ENCODE results near the gene ADGRG6. TPM values are rescaled to one million over a fixed set of nuclear protein-coding genes. Genes with fewer than 3 reads are reported as not detected.

ADGRG6 gene
- total RNA-seq, 4 donors from 2014 or later = 22.3 to 56.5 (median 26.0) TPM

GRCh38 chr6:142443532-142443931 is 141.7 kb downstream of the ADGRG6 start:
- Histone ChIP-seq H3K4me1 (no peaks in the 10 kb centered on the region), H3K4me3 (no peak overlapping the region), H3K9me3 (no peaks in the 10 kb centered on the region), H3K27me3 (no peaks in the 10 kb centered on the region), H3K36me3 (peaks cover 0 to 43% (median 0%) of the 10 kb centered on the region in 3 donors), H3K27ac (no peak overlapping the region)
- DNase-seq = no peak
- WGBS, 2 donors = 82 to 92% methylated on average over 1 of the region's 1 CpG
- no peak for TF ChIP-seq CTCF (IDR thresholded peaks at IDR 0.05)
- TF ChIP-seq POLR2A (IDR thresholded peaks at IDR 0.05) = no peak
- intact Hi-C loops (cut with DNase I) = no loop called here

GRCh38 chr6:142444376-142444775 is 142.6 kb downstream of the ADGRG6 start:
- H3K27me3 ChIP-seq = no peaks in the 10 kb centered on the region
- H3K4me3 ChIP-seq = no peak overlapping the region
- no peak for DNase-seq
- no peak overlapping the region for H3K27ac ChIP-seq
- intact Hi-C loops (cut with DNase I) = no loop called here
- H3K4me1 ChIP-seq = no peaks in the 10 kb centered on the region
- no peak for TF ChIP-seq POLR2A (IDR thresholded peaks at IDR 0.05)
- TF ChIP-seq CTCF (IDR thresholded peaks at IDR 0.05) = no peak
- peaks cover 0 to 35% (median 0%) of the 10 kb centered on the region in 3 donors for H3K36me3 ChIP-seq
- H3K9me3 ChIP-seq = no peaks in the 10 kb centered on the region
- WGBS, 2 donors = 33 to 75% methylated on average over 1 of the region's 1 CpG

GRCh38 chr6:142444881-142445301 is 143.1 kb downstream of the ADGRG6 start:
- no peak for TF ChIP-seq CTCF (IDR thresholded peaks at IDR 0.05)
- TF ChIP-seq POLR2A (IDR thresholded peaks at IDR 0.05) = no peak
- no peak overlapping the region for H3K4me3 ChIP-seq
- DNase-seq = no peak
- no peak overlapping the region for H3K27ac ChIP-seq
- intact Hi-C loops (cut with DNase I) = no loop called here
- H3K4me1 ChIP-seq = no peaks in the 10 kb centered on the region
- 54 to 62% methylated on average over 2 of the region's 2 CpGs for WGBS, 2 donors
- no peaks in the 10 kb centered on the region for H3K27me3 ChIP-seq
- H3K36me3 ChIP-seq = peaks cover 0 to 30% (median 0%) of the 10 kb centered on the region in 3 donors
- no peaks in the 10 kb centered on the region for H3K9me3 ChIP-seq

GRCh38 chr6:142446168-142446567 is 144.4 kb downstream of the ADGRG6 start:
- peaks cover 0 to 31% (median 0%) of the 10 kb centered on the region in 3 donors for H3K36me3 ChIP-seq
- intact Hi-C loops (cut with DNase I) = no loop called here
- H3K27ac ChIP-seq = no peak overlapping the region
- H3K4me1 ChIP-seq = no peaks in the 10 kb centered on the region
- H3K27me3 ChIP-seq = no peaks in the 10 kb centered on the region
- H3K9me3 ChIP-seq = no peaks in the 10 kb centered on the region
- 77 to 85% methylated on average over 2 of the region's 2 CpGs for WGBS, 2 donors
- no peak for DNase-seq
- TF ChIP-seq CTCF (IDR thresholded peaks at IDR 0.05) (no peak), POLR2A (IDR thresholded peaks at IDR 0.05) (no peak)
- no peak overlapping the region for H3K4me3 ChIP-seq

- WGBS, 2 donors = 77 to 79% methylated on average over 4 of the region's 4 CpGs
- no peak for TF ChIP-seq POLR2A (IDR thresholded peaks at IDR 0.05)
- no peak for TF ChIP-seq CTCF (IDR thresholded peaks at IDR 0.05)
- no peak overlapping the region for H3K4me3 ChIP-seq
These were observed 144.8 kb downstream of the ADGRG6 start for GRCh38 chr6:142446576-142446975.

More at GRCh38 chr6:142446576-142446975, 144.8 kb downstream of the ADGRG6 start:
- Histone ChIP-seq H3K27ac (no peak overlapping the region), H3K9me3 (no peaks in the 10 kb centered on the region), H3K27me3 (no peaks in the 10 kb centered on the region), H3K36me3 (peaks cover 0 to 28% (median 0%) of the 10 kb centered on the region in 3 donors), H3K4me1 (no peaks in the 10 kb centered on the region)
- DNase-seq = no peak
- intact Hi-C loops (cut with DNase I) = no loop called here

Measured in esophagus squamous epithelium (tissue), 5 donors.